Measurements from ENCODE around the gene SKI. TPM values are rescaled to one million over a fixed set of nuclear protein-coding genes. Genes with fewer than 3 reads are reported as not detected.

The SKI gene
- total RNA-seq, 4 donors from 2014 or later = 35.3 to 54.0 (median 47.3) TPM

DNA sequence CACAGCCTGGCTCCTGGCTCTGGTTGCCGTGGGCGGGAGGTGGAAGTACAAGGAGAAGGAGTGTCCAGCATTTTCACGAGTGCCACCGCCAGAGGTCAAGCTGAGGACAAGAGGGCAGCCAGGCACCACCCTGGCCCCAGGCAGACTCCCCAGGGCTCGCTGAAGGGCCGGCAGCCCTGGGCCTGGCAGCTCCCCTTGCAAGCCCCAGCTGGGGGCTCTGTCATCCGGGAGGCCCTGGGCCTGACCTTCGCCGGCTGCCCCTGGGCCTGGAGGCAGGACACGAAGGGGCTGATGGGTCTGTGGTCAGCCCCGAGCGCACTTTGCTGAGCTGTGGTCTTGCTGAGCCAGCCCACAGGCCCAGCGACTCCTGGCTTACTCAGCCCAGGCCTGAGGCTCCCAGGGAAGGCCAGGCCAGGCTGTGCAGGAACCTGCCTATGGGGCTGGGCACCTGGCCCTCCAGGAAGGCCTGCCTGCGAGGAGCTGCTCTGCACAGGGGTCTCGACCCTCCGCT lies 88.4 kb downstream of the SKI start:
- TF ChIP-seq, protein P1, sequence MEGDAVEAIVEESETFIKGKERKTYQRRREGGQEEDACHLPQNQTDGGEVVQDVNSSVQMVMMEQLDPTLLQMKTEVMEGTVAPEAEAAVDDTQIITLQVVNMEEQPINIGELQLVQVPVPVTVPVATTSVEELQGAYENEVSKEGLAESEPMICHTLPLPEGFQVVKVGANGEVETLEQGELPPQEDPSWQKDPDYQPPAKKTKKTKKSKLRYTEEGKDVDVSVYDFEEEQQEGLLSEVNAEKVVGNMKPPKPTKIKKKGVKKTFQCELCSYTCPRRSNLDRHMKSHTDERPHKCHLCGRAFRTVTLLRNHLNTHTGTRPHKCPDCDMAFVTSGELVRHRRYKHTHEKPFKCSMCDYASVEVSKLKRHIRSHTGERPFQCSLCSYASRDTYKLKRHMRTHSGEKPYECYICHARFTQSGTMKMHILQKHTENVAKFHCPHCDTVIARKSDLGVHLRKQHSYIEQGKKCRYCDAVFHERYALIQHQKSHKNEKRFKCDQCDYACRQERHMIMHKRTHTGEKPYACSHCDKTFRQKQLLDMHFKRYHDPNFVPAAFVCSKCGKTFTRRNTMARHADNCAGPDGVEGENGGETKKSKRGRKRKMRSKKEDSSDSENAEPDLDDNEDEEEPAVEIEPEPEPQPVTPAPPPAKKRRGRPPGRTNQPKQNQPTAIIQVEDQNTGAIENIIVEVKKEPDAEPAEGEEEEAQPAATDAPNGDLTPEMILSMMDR (IDR thresholded peaks at IDR 0.05) = no peak
- no peak for ATAC-seq (ENCODE audit: low FRiP score)
- DNase-seq (ENCODE audit: low spot score) = no peak

DNA sequence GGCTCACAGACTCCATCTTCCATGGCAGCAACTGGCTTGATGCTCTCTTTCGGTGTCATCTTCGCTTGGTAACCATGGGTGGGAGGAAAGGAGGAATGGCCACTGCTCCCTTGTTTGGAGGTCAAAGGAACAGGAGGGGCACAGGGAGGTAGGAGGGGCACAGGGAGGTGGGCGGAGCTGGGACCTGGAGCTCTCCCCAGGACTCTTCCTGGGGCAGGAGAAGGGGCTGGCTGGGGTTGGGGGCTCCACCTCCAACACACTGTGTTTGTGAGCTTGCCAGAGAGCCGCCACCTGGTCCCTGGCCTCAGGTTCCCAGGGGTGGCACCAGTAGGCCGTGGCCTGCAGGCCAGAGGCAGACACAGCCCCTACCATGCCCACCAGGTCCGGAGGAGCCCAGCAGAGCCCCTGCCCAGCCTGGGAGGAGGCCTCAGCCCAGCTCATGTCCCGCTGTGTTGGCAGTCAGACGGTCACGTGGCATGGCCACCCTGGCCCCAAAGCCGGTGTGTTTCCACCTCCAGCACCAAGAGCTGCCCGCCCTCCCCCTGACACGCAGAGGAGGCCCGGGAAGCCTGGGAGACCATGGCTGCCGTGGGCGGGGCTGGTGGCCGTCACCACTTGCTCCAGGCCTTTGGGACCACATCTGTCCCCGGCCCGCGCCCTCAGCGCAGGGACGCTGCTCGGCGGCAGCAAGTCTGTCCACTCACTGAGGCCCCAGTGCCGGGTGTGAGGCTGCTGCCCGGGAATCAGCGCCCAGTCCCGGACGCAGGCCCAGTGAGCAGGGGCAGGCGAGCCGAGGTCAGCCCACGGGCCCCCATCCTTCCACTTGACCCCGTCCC lies 89.3 kb downstream of the SKI start:
- TF ChIP-seq, protein P1 (IDR thresholded peaks at IDR 0.05) = no peak
- ATAC-seq (ENCODE audit: low FRiP score) = no peak
- DNase-seq (ENCODE audit: low spot score) = no peak

GRCh38 chr1:2318314-2319278 lies 90.5 kb downstream of the SKI start:
- DNase-seq (ENCODE audit: low spot score) (no peak), ATAC-seq (ENCODE audit: low FRiP score) (no peak)
- TF ChIP-seq, protein P1 (IDR thresholded peaks at IDR 0.05) = no peak

DNA sequence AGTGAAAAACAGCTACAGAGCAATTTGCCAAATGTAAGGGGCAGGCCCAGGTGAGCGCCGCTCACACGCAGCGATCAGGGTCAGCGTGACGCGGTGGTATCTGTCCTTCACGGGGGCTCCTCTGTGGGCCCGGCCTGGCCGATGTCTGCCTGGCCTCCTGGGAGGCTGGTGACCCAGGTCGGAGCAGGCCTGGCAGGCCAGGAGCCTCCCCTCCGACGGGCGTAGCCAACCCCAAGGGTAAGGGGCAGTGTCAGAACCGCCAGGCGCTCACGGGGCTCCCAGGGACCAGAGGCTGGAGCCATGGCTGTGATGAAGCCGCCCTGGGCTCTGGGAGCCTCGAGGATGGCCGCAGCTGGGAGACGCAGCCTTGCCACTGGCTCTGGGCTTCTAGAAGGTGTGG lies 91.2 kb downstream of the SKI start:
- ATAC-seq (ENCODE audit: low FRiP score) (no peak), DNase-seq (ENCODE audit: low spot score) (no peak)
- TF ChIP-seq, protein P1 (IDR thresholded peaks at IDR 0.05) = no peak

- no peak for DNase-seq (ENCODE audit: low spot score)
- TF ChIP-seq, protein P1 (IDR thresholded peaks at IDR 0.05) = no peak
These were observed 91.9 kb downstream of the SKI start for GRCh38 chr1:2320006-2320405.

GRCh38 chr1:2320760-2321667 lies 92.9 kb downstream of the SKI start:
- no peak for DNase-seq (ENCODE audit: low spot score)
- TF ChIP-seq, protein P1 (IDR thresholded peaks at IDR 0.05) = no peak
- peak; percentile 12 for ATAC-seq (ENCODE audit: low FRiP score)

More at GRCh38 chr1:2320006-2320405, 91.9 kb downstream of the SKI start:
- ATAC-seq (ENCODE audit: low FRiP score) = no peak

Data from omental fat pad (tissue), 4 donors.